Measurements from ENCODE around the gene NEB.

Gene NEB

DNA sequence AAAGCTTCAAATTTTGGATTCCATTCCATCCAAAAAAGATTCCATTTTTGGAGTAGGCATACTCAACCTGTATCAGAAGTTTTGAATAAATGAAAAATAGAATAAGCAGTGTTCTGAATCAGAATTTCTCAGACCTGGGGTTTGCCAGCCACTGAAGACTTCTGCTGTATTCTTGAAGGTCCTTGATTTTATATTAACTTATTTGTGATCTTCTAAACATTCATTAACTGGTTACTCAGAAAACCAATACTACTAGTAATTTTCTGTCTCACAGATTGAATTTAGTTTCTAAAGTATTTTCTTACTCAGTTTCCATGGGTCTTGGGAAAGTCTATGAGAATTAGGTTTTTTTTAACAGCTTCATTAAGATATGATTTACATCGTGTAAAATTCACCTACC, 263.7 kb downstream of the NEB start:
- H2BK15ac ChIP-seq (ENCODE audit: low read depth, poor library complexity, severe bottlenecking), result no peak overlapping the region
- H3K23ac ChIP-seq (ENCODE audit: low read length in 2 of 2), result no peak overlapping the region
- H2BK120ac ChIP-seq (ENCODE audit: low read depth, low read length), result no peak overlapping the region
- no peak overlapping the region for H4K91ac ChIP-seq (ENCODE audit: low read length)
- H3K4ac ChIP-seq (ENCODE audit: low read depth in 1 of 2, low read length in 2 of 2), result no peak overlapping the region
- no peak overlapping the region for H3K27ac ChIP-seq (ENCODE audit: low read length, poor library complexity, severe bottlenecking)
- H3K4me2 ChIP-seq (ENCODE audit: low read length, poor library complexity, severe bottlenecking), result no peak overlapping the region
- no CpG with 5 or more reads among the region's 1 CpG for WGBS
- no peak for DNase-seq
- no peak overlapping the region for H2BK5ac ChIP-seq (ENCODE audit: low read depth, low read length, poor library complexity, severe bottlenecking)
- H2BK12ac ChIP-seq (ENCODE audit: low read length in 2 of 2), result no peak overlapping the region
- peaks cover 9% of the 10 kb centered on the region for H3K9me3 ChIP-seq (ENCODE audit: control insufficient read depth, low read length)
- H2AK5ac ChIP-seq (ENCODE audit: low read length, severe bottlenecking), result no peak overlapping the region
- H3K14ac ChIP-seq (ENCODE audit: low read length in 2 of 2), result no peak overlapping the region
- H3K79me1 ChIP-seq (replicated peaks; ENCODE audit: low read length, poor library complexity, severe bottlenecking), result peaks cover 12% of the 10 kb centered on the region
- H3K36me3 ChIP-seq (ENCODE audit: control insufficient read depth in 1 of 2, insufficient read depth in 2 of 2, low read depth in 1 of 2, low read length in 2 of 2), result peaks cover 12 to 81% of the 10 kb centered on the region in 2 experiments
- no peaks in the 10 kb centered on the region for H3K4me1 ChIP-seq (ENCODE audit: control insufficient read depth, insufficient read depth, low read depth, low read length)
- H3K18ac ChIP-seq (ENCODE audit: low read depth in 1 of 2, low read length in 2 of 2), result no peak overlapping the region
- no peak overlapping the region for H4K8ac ChIP-seq (ENCODE audit: low read length)
- no peak overlapping the region for H3K4me3 ChIP-seq (ENCODE audit: insufficient read depth in 1 of 2, low read depth in 1 of 2, low read length in 2 of 2)
- H3K9ac ChIP-seq (ENCODE audit: low read length), result no peak overlapping the region
- H2AFZ ChIP-seq (ENCODE audit: low read depth, low read length), result no peak overlapping the region
- H3K27me3 ChIP-seq (ENCODE audit: control insufficient read depth in 1 of 2, insufficient read depth in 1 of 2, low read length in 2 of 2), result no peaks in the 10 kb centered on the region

DNA sequence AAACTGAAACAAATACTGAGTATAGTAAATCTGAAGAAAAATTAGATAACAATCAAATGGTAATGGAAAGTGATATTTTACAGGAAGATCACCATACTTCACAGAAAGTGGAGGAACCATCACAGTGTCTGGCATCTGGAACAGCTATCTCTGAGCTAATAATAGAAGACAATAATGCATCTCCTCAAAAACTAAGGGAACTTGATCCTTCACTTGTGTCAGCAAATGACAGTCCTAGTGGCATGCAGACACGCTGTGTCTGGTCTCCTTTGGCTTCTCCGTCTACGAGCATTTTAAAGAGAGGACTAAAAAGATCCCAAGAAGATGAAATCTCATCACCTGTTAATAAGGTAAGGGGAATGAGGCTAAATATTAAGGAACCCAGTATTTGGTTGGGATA, 268.5 kb downstream of the NEB start:
- H4K91ac ChIP-seq (ENCODE audit: low read length), result no peak overlapping the region
- H3K4me3 ChIP-seq (ENCODE audit: insufficient read depth in 1 of 2, low read depth in 1 of 2, low read length in 2 of 2), result no peak overlapping the region
- no peak overlapping the region for H2AK5ac ChIP-seq (ENCODE audit: low read length, severe bottlenecking)
- no peak overlapping the region for H3K23ac ChIP-seq (ENCODE audit: low read length in 2 of 2)
- H3K9ac ChIP-seq (ENCODE audit: low read length), result no peak overlapping the region
- no peak overlapping the region for H2BK120ac ChIP-seq (ENCODE audit: low read depth, low read length)
- no peak overlapping the region for H3K4me2 ChIP-seq (ENCODE audit: low read length, poor library complexity, severe bottlenecking)
- H3K9me3 ChIP-seq (ENCODE audit: control insufficient read depth, low read length), result peaks cover 7% of the 10 kb centered on the region
- no peak overlapping the region for H4K8ac ChIP-seq (ENCODE audit: low read length)
- H3K27ac ChIP-seq (ENCODE audit: low read length, poor library complexity, severe bottlenecking), result no peak overlapping the region
- peaks cover 12 to 98% of the 10 kb centered on the region in 2 experiments for H3K36me3 ChIP-seq (ENCODE audit: control insufficient read depth in 1 of 2, insufficient read depth in 2 of 2, low read depth in 1 of 2, low read length in 2 of 2)
- H2AFZ ChIP-seq (ENCODE audit: low read depth, low read length), result no peak overlapping the region
- H3K79me1 ChIP-seq (replicated peaks; ENCODE audit: low read length, poor library complexity, severe bottlenecking), result peaks cover 10% of the 10 kb centered on the region
- no peak overlapping the region for H3K14ac ChIP-seq (ENCODE audit: low read length in 2 of 2)
- H3K4me1 ChIP-seq (ENCODE audit: control insufficient read depth, insufficient read depth, low read depth, low read length), result no peaks in the 10 kb centered on the region
- no peak overlapping the region for H2BK5ac ChIP-seq (ENCODE audit: low read depth, low read length, poor library complexity, severe bottlenecking)
- no peak overlapping the region for H3K18ac ChIP-seq (ENCODE audit: low read depth in 1 of 2, low read length in 2 of 2)
- no peaks in the 10 kb centered on the region for H3K27me3 ChIP-seq (ENCODE audit: control insufficient read depth in 1 of 2, insufficient read depth in 1 of 2, low read length in 2 of 2)
- DNase-seq, result no peak
- no peak overlapping the region for H3K4ac ChIP-seq (ENCODE audit: low read depth in 1 of 2, low read length in 2 of 2)
- WGBS, result 97% methylated on average over 3 of the region's 3 CpGs
- no peak overlapping the region for H2BK12ac ChIP-seq (ENCODE audit: low read length in 2 of 2)
- H2BK15ac ChIP-seq (ENCODE audit: low read depth, poor library complexity, severe bottlenecking), result no peak overlapping the region

DNA sequence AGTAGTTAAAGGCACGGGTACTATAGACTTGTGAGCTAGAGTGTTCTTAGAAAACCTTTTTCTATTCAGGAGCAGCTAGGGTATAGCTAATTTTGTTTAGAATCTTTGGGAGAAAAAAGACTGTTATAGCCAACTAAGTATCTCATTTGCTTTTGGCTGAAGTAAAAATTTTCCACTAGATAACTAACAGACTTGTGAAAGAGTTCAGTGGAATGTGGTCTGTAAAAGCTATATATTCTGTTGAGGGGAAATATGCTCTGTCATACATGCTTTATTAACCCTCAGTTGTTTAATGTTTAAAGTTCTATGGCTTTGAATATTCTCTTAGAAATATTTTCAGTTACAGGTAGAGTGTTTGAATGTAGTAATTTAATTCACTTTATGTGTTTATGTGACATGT, 274.9 kb downstream of the NEB start:
- Histone ChIP-seq H3K18ac (ENCODE audit: low read depth in 1 of 2, low read length in 2 of 2) (no peak overlapping the region), H2AFZ (ENCODE audit: low read depth, low read length) (no peak overlapping the region), H4K91ac (ENCODE audit: low read length) (no peak overlapping the region), H3K27me3 (ENCODE audit: control insufficient read depth in 1 of 2, insufficient read depth in 1 of 2, low read length in 2 of 2) (no peaks in the 10 kb centered on the region), H3K36me3 (ENCODE audit: control insufficient read depth in 1 of 2, insufficient read depth in 2 of 2, low read depth in 1 of 2, low read length in 2 of 2) (peaks cover 12 to 89% of the 10 kb centered on the region in 2 experiments), H4K8ac (ENCODE audit: low read length) (no peak overlapping the region), H2AK5ac (ENCODE audit: low read length, severe bottlenecking) (no peak overlapping the region), H3K14ac (ENCODE audit: low read length in 2 of 2) (no peak overlapping the region), H3K9ac (ENCODE audit: low read length) (no peak overlapping the region), H3K79me1 (replicated peaks; ENCODE audit: low read length, poor library complexity, severe bottlenecking) (peaks cover 7% of the 10 kb centered on the region), H2BK5ac (ENCODE audit: low read depth, low read length, poor library complexity, severe bottlenecking) (no peak overlapping the region), H3K4me3 (ENCODE audit: insufficient read depth in 1 of 2, low read depth in 1 of 2, low read length in 2 of 2) (no peak overlapping the region), H2BK12ac (ENCODE audit: low read length in 2 of 2) (no peak overlapping the region), H2BK120ac (ENCODE audit: low read depth, low read length) (no peak overlapping the region), H3K23ac (ENCODE audit: low read length in 2 of 2) (no peak overlapping the region), H3K9me3 (ENCODE audit: control insufficient read depth, low read length) (no peaks in the 10 kb centered on the region), H3K4me1 (ENCODE audit: control insufficient read depth, insufficient read depth, low read depth, low read length) (no peaks in the 10 kb centered on the region), H3K4ac (ENCODE audit: low read depth in 1 of 2, low read length in 2 of 2) (no peak overlapping the region), H3K4me2 (ENCODE audit: low read length, poor library complexity, severe bottlenecking) (no peak overlapping the region), H2BK15ac (ENCODE audit: low read depth, poor library complexity, severe bottlenecking) (no peak overlapping the region), H3K27ac (ENCODE audit: low read length, poor library complexity, severe bottlenecking) (no peak overlapping the region)
- 95% methylated on average over 1 of the region's 1 CpG for WGBS
- DNase-seq, result peak; percentile 23

DNA sequence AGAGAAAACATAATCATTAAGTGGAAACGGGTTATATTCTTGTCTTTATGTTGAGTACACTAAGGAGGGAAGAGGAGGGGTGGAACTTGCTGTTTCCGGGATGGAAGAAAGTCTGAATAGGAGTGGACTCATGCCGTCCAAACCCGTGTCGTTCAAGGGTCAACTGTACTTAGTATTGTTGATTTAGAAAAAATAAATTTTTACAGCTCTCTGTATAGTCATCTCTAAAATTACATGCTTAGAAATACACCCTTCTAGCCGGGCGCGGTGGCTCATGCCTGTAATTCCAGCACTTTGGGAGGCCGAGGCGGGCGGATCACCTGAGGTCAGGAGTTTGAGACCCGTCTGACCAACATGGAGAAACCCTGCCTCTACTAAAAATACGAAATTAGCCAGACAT, 295.1 kb downstream of the NEB start:
- Histone ChIP-seq H4K91ac (ENCODE audit: low read length) (no peak overlapping the region), H4K8ac (ENCODE audit: low read length) (no peak overlapping the region), H2AK5ac (ENCODE audit: low read length, severe bottlenecking) (no peak overlapping the region), H3K36me3 (ENCODE audit: control insufficient read depth in 1 of 2, insufficient read depth in 2 of 2, low read depth in 1 of 2, low read length in 2 of 2) (peaks cover 25 to 82% of the 10 kb centered on the region in 2 experiments), H3K23ac (ENCODE audit: low read length in 2 of 2) (no peak overlapping the region), H2BK12ac (ENCODE audit: low read length in 2 of 2) (no peak overlapping the region), H3K14ac (ENCODE audit: low read length in 2 of 2) (no peak overlapping the region), H3K4me2 (ENCODE audit: low read length, poor library complexity, severe bottlenecking) (no peak overlapping the region), H3K27ac (ENCODE audit: low read length, poor library complexity, severe bottlenecking) (no peak overlapping the region), H3K9ac (ENCODE audit: low read length) (no peak overlapping the region), H2BK5ac (ENCODE audit: low read depth, low read length, poor library complexity, severe bottlenecking) (no peak overlapping the region), H3K27me3 (ENCODE audit: control insufficient read depth in 1 of 2, insufficient read depth in 1 of 2, low read length in 2 of 2) (no peaks in the 10 kb centered on the region), H3K18ac (ENCODE audit: low read depth in 1 of 2, low read length in 2 of 2) (no peak overlapping the region), H3K4ac (ENCODE audit: low read depth in 1 of 2, low read length in 2 of 2) (no peak overlapping the region), H3K9me3 (ENCODE audit: control insufficient read depth, low read length) (no peaks in the 10 kb centered on the region), H3K4me1 (ENCODE audit: control insufficient read depth, insufficient read depth, low read depth, low read length) (no peaks in the 10 kb centered on the region), H2BK120ac (ENCODE audit: low read depth, low read length) (no peak overlapping the region), H3K4me3 (ENCODE audit: insufficient read depth in 1 of 2, low read depth in 1 of 2, low read length in 2 of 2) (no peak overlapping the region), H2BK15ac (ENCODE audit: low read depth, poor library complexity, severe bottlenecking) (no peak overlapping the region), H2AFZ (ENCODE audit: low read depth, low read length) (no peak overlapping the region), H3K79me1 (replicated peaks; ENCODE audit: low read length, poor library complexity, severe bottlenecking) (peaks cover 11% of the 10 kb centered on the region)
- 99% methylated on average over 8 of the region's 13 CpGs for WGBS
- no peak for DNase-seq

Data from mesenchymal stem cell (in vitro differentiated cells and primary cell).